ENCODE measurements around the gene HSPA1A.
"Not testable (repeated sequence)": the region's sequence is repeated elsewhere in the genome, so short reads cannot be mapped to it uniquely, and the experiment has no call there.

The HSPA1A gene

DNA sequence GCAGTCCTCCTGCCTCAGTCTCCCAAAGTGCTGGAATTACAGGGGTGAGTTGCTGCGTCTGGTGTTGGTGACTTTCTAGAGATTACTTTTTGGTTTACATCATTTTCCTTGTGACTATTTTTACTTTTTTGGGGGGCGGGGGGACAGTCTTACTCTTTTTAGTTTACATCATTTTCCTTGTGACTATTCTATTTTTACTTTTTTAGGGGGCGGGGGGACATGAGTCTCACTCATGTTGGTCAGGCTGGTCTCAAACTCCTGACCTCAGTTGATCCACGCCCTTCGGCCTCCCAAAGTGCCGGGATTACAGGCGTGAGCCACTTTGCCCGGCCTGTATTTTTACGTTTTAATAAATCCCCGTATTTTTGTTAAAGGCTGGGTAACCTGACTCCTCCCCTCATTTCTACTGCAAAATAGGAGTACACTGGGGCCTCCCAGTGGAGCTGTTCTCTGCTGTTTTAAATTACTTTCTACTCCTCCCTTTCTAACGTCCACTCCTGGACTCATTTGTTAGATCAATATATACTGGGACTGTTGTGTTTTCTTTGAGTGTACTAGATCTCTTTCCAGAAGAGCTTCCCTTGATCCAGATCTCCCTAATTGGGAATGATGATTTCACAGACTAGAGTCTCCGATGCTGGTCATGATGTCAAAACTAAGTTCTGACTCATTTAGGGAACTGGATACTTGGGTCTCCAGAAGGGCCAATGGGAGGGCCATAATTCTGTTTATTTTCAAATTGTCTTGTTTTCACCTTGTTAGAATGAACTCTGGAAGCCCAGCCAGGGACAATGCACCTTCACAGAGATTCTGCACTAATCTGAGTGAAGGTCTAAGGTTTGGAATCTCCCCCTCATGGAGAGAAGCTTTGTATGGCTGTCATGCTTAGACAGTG lies 21.4 kb downstream of the HSPA1A start:
- TF ChIP-seq CREB5 (CRISPR knock-in tag; IDR thresholded peaks at IDR 0.05; ENCODE audit: low read depth): no peak
- no peak for TF ChIP-seq GLIS3 (CRISPR knock-in tag; IDR thresholded peaks at IDR 0.05)
- no peak for TF ChIP-seq ISL1 (CRISPR knock-in tag; IDR thresholded peaks at IDR 0.05)
- no peak for TF ChIP-seq ZC3H10 (CRISPR knock-in tag; IDR thresholded peaks at IDR 0.05)
- no peak for TF ChIP-seq ZFP30 (CRISPR knock-in tag; IDR thresholded peaks at IDR 0.05)
- no peak for TF ChIP-seq ZNF70 (CRISPR knock-in tag; IDR thresholded peaks at IDR 0.05)
- TF ChIP-seq, protein P1, sequence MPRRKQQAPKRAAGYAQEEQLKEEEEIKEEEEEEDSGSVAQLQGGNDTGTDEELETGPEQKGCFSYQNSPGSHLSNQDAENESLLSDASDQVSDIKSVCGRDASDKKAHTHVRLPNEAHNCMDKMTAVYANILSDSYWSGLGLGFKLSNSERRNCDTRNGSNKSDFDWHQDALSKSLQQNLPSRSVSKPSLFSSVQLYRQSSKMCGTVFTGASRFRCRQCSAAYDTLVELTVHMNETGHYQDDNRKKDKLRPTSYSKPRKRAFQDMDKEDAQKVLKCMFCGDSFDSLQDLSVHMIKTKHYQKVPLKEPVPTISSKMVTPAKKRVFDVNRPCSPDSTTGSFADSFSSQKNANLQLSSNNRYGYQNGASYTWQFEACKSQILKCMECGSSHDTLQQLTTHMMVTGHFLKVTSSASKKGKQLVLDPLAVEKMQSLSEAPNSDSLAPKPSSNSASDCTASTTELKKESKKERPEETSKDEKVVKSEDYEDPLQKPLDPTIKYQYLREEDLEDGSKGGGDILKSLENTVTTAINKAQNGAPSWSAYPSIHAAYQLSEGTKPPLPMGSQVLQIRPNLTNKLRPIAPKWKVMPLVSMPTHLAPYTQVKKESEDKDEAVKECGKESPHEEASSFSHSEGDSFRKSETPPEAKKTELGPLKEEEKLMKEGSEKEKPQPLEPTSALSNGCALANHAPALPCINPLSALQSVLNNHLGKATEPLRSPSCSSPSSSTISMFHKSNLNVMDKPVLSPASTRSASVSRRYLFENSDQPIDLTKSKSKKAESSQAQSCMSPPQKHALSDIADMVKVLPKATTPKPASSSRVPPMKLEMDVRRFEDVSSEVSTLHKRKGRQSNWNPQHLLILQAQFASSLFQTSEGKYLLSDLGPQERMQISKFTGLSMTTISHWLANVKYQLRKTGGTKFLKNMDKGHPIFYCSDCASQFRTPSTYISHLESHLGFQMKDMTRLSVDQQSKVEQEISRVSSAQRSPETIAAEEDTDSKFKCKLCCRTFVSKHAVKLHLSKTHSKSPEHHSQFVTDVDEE (CRISPR knock-in tag; IDR thresholded peaks at IDR 0.05): no peak
- no peak for TF ChIP-seq ZNF8 (CRISPR knock-in tag; IDR thresholded peaks at IDR 0.05)
- no peak for TF ChIP-seq OSR1 (CRISPR knock-in tag; IDR thresholded peaks at IDR 0.05)
- TF ChIP-seq RARB (CRISPR knock-in tag; IDR thresholded peaks at IDR 0.05): no peak
- no peak for TF ChIP-seq CSDC2 (CRISPR knock-in tag; IDR thresholded peaks at IDR 0.05)
- TF ChIP-seq, protein P2, sequence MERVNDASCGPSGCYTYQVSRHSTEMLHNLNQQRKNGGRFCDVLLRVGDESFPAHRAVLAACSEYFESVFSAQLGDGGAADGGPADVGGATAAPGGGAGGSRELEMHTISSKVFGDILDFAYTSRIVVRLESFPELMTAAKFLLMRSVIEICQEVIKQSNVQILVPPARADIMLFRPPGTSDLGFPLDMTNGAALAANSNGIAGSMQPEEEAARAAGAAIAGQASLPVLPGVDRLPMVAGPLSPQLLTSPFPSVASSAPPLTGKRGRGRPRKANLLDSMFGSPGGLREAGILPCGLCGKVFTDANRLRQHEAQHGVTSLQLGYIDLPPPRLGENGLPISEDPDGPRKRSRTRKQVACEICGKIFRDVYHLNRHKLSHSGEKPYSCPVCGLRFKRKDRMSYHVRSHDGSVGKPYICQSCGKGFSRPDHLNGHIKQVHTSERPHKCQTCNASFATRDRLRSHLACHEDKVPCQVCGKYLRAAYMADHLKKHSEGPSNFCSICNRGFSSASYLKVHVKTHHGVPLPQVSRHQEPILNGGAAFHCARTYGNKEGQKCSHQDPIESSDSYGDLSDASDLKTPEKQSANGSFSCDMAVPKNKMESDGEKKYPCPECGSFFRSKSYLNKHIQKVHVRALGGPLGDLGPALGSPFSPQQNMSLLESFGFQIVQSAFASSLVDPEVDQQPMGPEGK (CRISPR knock-in tag; IDR thresholded peaks at IDR 0.05; ENCODE audit: borderline replicate concordance): no peak
- no peak for TF ChIP-seq ARNTL (CRISPR knock-in tag; IDR thresholded peaks at IDR 0.05; ENCODE audit: borderline replicate concordance, low read depth)
- no peak for TF ChIP-seq TCF4 (CRISPR knock-in tag; IDR thresholded peaks at IDR 0.05; ENCODE audit: borderline replicate concordance)
- no peak for TF ChIP-seq BACH2 (CRISPR knock-in tag; IDR thresholded peaks at IDR 0.05; ENCODE audit: borderline replicate concordance)
- no peak for TF ChIP-seq TOX (CRISPR knock-in tag; IDR thresholded peaks at IDR 0.05; ENCODE audit: borderline replicate concordance)
- no peak for TF ChIP-seq PPARA (CRISPR knock-in tag; IDR thresholded peaks at IDR 0.05; ENCODE audit: borderline replicate concordance)
- TF ChIP-seq CSRNP3 (CRISPR knock-in tag; IDR thresholded peaks at IDR 0.05): no peak
- no peak for TF ChIP-seq ZFP3 (CRISPR knock-in tag; IDR thresholded peaks at IDR 0.05)
- ATAC-seq: peak; percentile 25

GRCh38 chr6:31837369-31838113 lies 22.2 kb downstream of the HSPA1A start:
- no peak for ATAC-seq
- no peak for TF ChIP-seq ZNF8 (CRISPR knock-in tag; IDR thresholded peaks at IDR 0.05)
- TF ChIP-seq ZNF565 (CRISPR knock-in tag; conservative IDR thresholded peaks at IDR 0.05; ENCODE audit: low read depth): no peak

DNA sequence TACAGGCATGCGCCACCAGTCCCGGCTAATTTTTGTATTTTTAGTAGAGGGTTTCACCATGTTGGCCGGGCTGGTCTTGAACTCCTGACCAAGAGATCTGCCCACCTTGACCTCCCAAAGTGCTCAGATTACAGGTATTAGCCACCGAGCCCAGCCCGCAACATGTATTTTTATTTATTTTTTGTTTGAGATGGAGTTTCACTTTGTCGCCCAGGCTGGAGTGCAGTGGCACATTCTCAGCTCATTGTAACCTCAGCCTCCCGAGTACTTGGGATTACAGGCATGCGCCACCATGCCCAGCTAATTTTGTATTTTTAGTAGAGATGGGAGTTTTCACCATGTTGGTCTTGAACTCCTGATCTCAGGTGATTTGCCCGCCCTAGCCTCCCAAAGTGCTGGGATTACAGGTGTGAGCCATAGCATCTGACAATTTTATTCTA lies 22.8 kb downstream of the HSPA1A start:
- ATAC-seq: not testable (repeated sequence)

- TF ChIP-seq CREB5 (CRISPR knock-in tag; IDR thresholded peaks at IDR 0.05; ENCODE audit: low read depth) (no peak), GLIS3 (CRISPR knock-in tag; IDR thresholded peaks at IDR 0.05) (no peak), RARB (CRISPR knock-in tag; IDR thresholded peaks at IDR 0.05) (no peak), ISL1 (CRISPR knock-in tag; IDR thresholded peaks at IDR 0.05) (no peak), ZNF70 (CRISPR knock-in tag; IDR thresholded peaks at IDR 0.05) (no peak), CSRNP3 (CRISPR knock-in tag; IDR thresholded peaks at IDR 0.05) (no peak), ZNF8 (CRISPR knock-in tag; IDR thresholded peaks at IDR 0.05) (no peak), TCF4 (CRISPR knock-in tag; IDR thresholded peaks at IDR 0.05; ENCODE audit: borderline replicate concordance) (no peak), TOX (CRISPR knock-in tag; IDR thresholded peaks at IDR 0.05; ENCODE audit: borderline replicate concordance) (no peak), SNAI2 (CRISPR knock-in tag; IDR thresholded peaks at IDR 0.05) (no peak)
- TF ChIP-seq, protein P3, sequence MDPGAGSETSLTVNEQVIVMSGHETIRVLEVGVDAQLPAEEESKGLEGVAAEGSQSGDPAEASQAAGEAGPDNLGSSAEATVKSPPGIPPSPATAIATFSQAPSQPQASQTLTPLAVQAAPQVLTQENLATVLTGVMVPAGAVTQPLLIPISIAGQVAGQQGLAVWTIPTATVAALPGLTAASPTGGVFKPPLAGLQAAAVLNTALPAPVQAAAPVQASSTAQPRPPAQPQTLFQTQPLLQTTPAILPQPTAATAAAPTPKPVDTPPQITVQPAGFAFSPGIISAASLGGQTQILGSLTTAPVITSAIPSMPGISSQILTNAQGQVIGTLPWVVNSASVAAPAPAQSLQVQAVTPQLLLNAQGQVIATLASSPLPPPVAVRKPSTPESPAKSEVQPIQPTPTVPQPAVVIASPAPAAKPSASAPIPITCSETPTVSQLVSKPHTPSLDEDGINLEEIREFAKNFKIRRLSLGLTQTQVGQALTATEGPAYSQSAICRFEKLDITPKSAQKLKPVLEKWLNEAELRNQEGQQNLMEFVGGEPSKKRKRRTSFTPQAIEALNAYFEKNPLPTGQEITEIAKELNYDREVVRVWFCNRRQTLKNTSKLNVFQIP (CRISPR knock-in tag; IDR thresholded peaks at IDR 0.05; ENCODE audit: borderline replicate concordance, low read depth): no peak
Measured at GRCh38 chr6:31838968-31839367, 23.6 kb downstream of the HSPA1A start.

More at GRCh38 chr6:31838968-31839367, 23.6 kb downstream of the HSPA1A start:
- no peak for ATAC-seq
